GM12864 (cell line): ENCODE data around the gene ABHD6.
"Not testable (repeated sequence)": the region's sequence is repeated elsewhere in the genome, so short reads cannot be mapped to it uniquely, and the experiment has no call there.

ENCODE experiments used
- DNase-seq: peaks from one replicate; pipeline ENCODE4 v3.0.0-alpha.2; 2011; ENCODE audit warnings: low read depth
- H3K4me3 ChIP-seq: 2 replicates; pipeline ENCODE4 v1.5.1; 2011; ENCODE audit warnings: mild to moderate bottlenecking, low read depth, low read length, control low read depth
- CTCF ChIP-seq: IDR thresholded peaks from 2 replicates; pipeline ENCODE4 v1.5.1; 2011; ENCODE audit warnings: low read depth, mild to moderate bottlenecking, moderate library complexity, low read length, control low read depth, inconsistent platforms; ENCODE audit errors: missing control alignments

The ABHD6 gene

GRCh38 chr3:58335652-58335947 lies 98.0 kb downstream of the ABHD6 start:
- no peak for DNase-seq
- TF ChIP-seq CTCF: no peak
- no peak overlapping the region for H3K4me3 ChIP-seq

GRCh38 chr3:58336135-58336882 lies 98.7 kb downstream of the ABHD6 start:
- TF ChIP-seq CTCF: no peak
- no peak for DNase-seq
- H3K4me3 ChIP-seq: no peak overlapping the region

- H3K4me3 ChIP-seq: no peak overlapping the region
- no peak for DNase-seq
- no peak for TF ChIP-seq CTCF
These were observed 99.6 kb downstream of the ABHD6 start for GRCh38 chr3:58337190-58337589.

GRCh38 chr3:58339146-58339545 lies 101.6 kb downstream of the ABHD6 start:
- H3K4me3 ChIP-seq, DNase-seq: not testable (repeated sequence)

- DNase-seq: no peak
- no peak for TF ChIP-seq CTCF
- no peak overlapping the region for H3K4me3 ChIP-seq
These were observed 103.1 kb downstream of the ABHD6 start for GRCh38 chr3:58340594-58341244.

GRCh38 chr3:58341376-58341775 lies 103.8 kb downstream of the ABHD6 start:
- DNase-seq: no peak
- TF ChIP-seq CTCF: no peak
- H3K4me3 ChIP-seq: no peak overlapping the region

GRCh38 chr3:58342676-58343075 lies 105.1 kb downstream of the ABHD6 start:
- no peak for DNase-seq
- no peak overlapping the region for H3K4me3 ChIP-seq
- TF ChIP-seq CTCF: no peak
